GM19395 (cell line): Measurements from ENCODE around the gene MTUS2.
A peak's percentile ranks its signal among the peaks of the same experiment; 100 is the strongest.

Experiments
- ATAC-seq: cut with Tn5 transposase; IDR thresholded peaks from one replicate; pipeline ENCODE4 v1.9.1; 2021; ENCODE audit warnings: mild to moderate bottlenecking, moderate library complexity; ENCODE audit not compliant: unreplicated experiment

Gene MTUS2

GRCh38 chr13:29499506-29500165 lies 679.5 kb downstream of the MTUS2 start:
- ATAC-seq: no peak

GRCh38 chr13:29500386-29500785 lies 680.2 kb downstream of the MTUS2 start:
- ATAC-seq: no peak

GRCh38 chr13:29501674-29502073 lies 681.5 kb downstream of the MTUS2 start:
- ATAC-seq: no peak

GRCh38 chr13:29502391-29503008 lies 682.4 kb downstream of the MTUS2 start:
- ATAC-seq: no peak

- no peak for ATAC-seq
These were observed 683.1 kb downstream of the MTUS2 start for GRCh38 chr13:29503041-29503837.

- no peak for ATAC-seq
These were observed 684.6 kb downstream of the MTUS2 start for GRCh38 chr13:29504691-29505090.

- no peak for ATAC-seq
These were observed 685.4 kb downstream of the MTUS2 start for GRCh38 chr13:29505511-29505910.

- no peak for ATAC-seq
These were observed 685.8 kb downstream of the MTUS2 start for GRCh38 chr13:29505950-29506349.

GRCh38 chr13:29507356-29507755 lies 687.2 kb downstream of the MTUS2 start:
- ATAC-seq: no peak

- ATAC-seq: peak; percentile 81
These were observed 688.2 kb downstream of the MTUS2 start for GRCh38 chr13:29508130-29508875.

GRCh38 chr13:29508876-29509252 lies 688.7 kb downstream of the MTUS2 start:
- ATAC-seq: no peak

- ATAC-seq: no peak
These were observed 690.0 kb downstream of the MTUS2 start for GRCh38 chr13:29509999-29510589.

- ATAC-seq: no peak
These were observed 690.5 kb downstream of the MTUS2 start for GRCh38 chr13:29510651-29511084.

- no peak for ATAC-seq
These were observed 691.1 kb downstream of the MTUS2 start for GRCh38 chr13:29511106-29511796.

- ATAC-seq: no peak
These were observed 691.8 kb downstream of the MTUS2 start for GRCh38 chr13:29511980-29512379.

GRCh38 chr13:29513002-29513980 lies 693.2 kb downstream of the MTUS2 start:
- ATAC-seq: no peak

GRCh38 chr13:29513981-29514719 lies 694.0 kb downstream of the MTUS2 start:
- ATAC-seq: no peak

GRCh38 chr13:29514720-29515310 lies 694.7 kb downstream of the MTUS2 start:
- ATAC-seq: no peak
